Skeletal muscle tissue (tissue), 4 donors: Measurements from ENCODE around the gene ALDH16A1. TPM values are rescaled to one million over a fixed set of nuclear protein-coding genes. Genes with fewer than 3 reads are reported as not detected.

Experiments
- H3K27ac ChIP-seq: one replicate; pipeline ENCODE4 v1.7.0; 2013; ENCODE audit warnings: mild to moderate bottlenecking, low read depth, low read length, inconsistent platforms
- H3K27me3 ChIP-seq, 3 donors: one replicate each; pipeline ENCODE4 v1.7.0; 2013; ENCODE audit warnings: low read length in 3 of 3; ENCODE audit not compliant: control insufficient read depth in 3 of 3, insufficient read depth in 3 of 3
- H3K36me3 ChIP-seq, 3 donors: one replicate each; pipeline ENCODE4 v1.7.0; 2013; ENCODE audit warnings: low read length in 3 of 3; ENCODE audit not compliant: control insufficient read depth in 3 of 3, insufficient read depth in 3 of 3
- H3K4me1 ChIP-seq, 3 donors: one replicate each; pipeline ENCODE4 v1.7.0; 2013; ENCODE audit warnings: low read length in 3 of 3, mild to moderate bottlenecking in 3 of 3; ENCODE audit not compliant: control insufficient read depth in 3 of 3, insufficient read depth in 3 of 3
- H3K4me3 ChIP-seq, 3 donors: one replicate each; pipeline ENCODE4 v1.7.0; 2013; ENCODE audit warnings: low read length in 3 of 3
- H3K9ac ChIP-seq, 3 donors: one replicate each; pipeline ENCODE4 v1.7.0; 2013; ENCODE audit warnings: low read length in 3 of 3, mild to moderate bottlenecking in 3 of 3, moderate library complexity in 2 of 3, low read depth in 1 of 3
- H3K9me3 ChIP-seq, 3 donors: one replicate each; pipeline ENCODE4 v1.7.0; 2013; ENCODE audit warnings: low read length in 3 of 3; ENCODE audit not compliant: control insufficient read depth in 3 of 3
- total RNA-seq: library from RNA; depleted of rRNA; stranded (reverse); fragments of >200 nt; gene quantifications from one replicate; pipeline ENCODE4 v1.2.3, GENCODE V29; 2014
- donor health status: Osteomylitis.

The ALDH16A1 gene
- total RNA-seq, 1 donor from 2014 or later = 20.9 TPM

DNA sequence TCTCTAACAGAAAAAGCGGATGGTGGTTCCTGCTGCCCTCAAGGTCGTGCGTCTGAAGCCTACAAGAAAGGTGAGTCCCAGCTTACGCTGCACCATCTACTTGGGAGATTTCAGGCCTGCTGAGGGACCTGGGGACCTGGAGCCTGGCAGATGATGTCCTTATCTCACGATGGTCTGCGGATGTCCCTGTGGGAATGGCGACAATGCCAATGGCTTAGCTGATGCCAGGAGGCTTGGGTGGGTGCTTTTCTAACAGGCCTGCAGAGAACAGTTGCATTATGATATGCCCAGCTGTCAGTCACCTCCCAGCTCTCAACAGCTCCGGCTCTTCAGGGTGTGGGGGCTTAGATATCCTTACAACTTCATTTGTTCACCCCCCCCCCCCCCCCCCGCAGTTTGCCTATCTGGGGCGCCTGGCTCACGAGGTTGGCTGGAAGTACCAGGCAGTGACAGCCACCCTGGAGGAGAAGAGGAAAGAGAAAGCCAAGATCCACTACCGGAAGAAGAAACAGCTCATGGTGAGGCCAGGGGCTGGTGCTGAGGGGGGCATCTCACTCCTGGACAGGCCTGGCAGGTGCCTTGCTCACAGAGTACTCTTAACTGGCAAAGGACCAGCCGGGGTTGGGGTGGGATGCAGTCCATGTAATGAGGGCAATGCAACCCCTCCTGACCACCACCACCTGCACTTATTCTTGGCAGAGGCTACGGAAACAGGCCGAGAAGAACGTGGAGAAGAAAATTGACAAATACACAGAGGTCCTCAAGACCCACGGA, 38.2 kb downstream of the ALDH16A1 start:
- peaks cover 35 to 40% (median 37%) of the 10 kb centered on the region in 3 donors for H3K36me3 ChIP-seq
- H3K27me3 ChIP-seq = no peaks in the 10 kb centered on the region
- no peaks in the 10 kb centered on the region for H3K9me3 ChIP-seq
- no peak overlapping the region for H3K9ac ChIP-seq
- H3K4me3 ChIP-seq = no peak overlapping the region
- H3K4me1 ChIP-seq = peaks cover 23 to 32% (median 24%) of the 10 kb centered on the region in 3 donors
- H3K27ac ChIP-seq = no peak overlapping the region

DNA sequence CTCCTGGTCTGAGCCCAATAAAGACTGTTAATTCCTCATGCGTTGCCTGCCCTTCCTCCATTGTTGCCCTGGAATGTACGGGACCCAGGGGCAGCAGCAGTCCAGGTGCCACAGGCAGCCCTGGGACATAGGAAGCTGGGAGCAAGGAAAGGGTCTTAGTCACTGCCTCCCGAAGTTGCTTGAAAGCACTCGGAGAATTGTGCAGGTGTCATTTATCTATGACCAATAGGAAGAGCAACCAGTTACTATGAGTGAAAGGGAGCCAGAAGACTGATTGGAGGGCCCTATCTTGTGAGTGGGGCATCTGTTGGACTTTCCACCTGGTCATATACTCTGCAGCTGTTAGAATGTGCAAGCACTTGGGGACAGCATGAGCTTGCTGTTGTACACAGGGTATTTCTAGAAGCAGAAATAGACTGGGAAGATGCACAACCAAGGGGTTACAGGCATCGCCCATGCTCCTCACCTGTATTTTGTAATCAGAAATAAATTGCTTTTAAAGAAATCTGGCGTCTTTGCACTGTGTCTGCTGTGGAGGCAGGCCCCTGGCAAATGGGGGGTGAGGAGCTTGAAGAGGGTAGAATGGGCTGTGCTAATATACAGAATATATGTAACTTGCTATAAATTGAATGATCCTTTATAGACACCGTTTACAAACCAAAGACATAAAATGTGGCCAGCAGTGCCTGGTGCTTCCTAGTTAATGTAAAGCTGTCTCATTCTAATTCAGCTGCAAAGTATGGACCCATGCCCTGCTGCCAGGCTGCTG, 39.0 kb downstream of the ALDH16A1 start:
- Histone ChIP-seq H3K4me3 (no peak overlapping the region), H3K9me3 (no peaks in the 10 kb centered on the region), H3K9ac (no peak overlapping the region), H3K27me3 (no peaks in the 10 kb centered on the region), H3K4me1 (peaks cover 22 to 36% (median 26%) of the 10 kb centered on the region in 3 donors), H3K36me3 (peaks cover 35 to 40% (median 37%) of the 10 kb centered on the region in 3 donors), H3K27ac (no peak overlapping the region)

DNA sequence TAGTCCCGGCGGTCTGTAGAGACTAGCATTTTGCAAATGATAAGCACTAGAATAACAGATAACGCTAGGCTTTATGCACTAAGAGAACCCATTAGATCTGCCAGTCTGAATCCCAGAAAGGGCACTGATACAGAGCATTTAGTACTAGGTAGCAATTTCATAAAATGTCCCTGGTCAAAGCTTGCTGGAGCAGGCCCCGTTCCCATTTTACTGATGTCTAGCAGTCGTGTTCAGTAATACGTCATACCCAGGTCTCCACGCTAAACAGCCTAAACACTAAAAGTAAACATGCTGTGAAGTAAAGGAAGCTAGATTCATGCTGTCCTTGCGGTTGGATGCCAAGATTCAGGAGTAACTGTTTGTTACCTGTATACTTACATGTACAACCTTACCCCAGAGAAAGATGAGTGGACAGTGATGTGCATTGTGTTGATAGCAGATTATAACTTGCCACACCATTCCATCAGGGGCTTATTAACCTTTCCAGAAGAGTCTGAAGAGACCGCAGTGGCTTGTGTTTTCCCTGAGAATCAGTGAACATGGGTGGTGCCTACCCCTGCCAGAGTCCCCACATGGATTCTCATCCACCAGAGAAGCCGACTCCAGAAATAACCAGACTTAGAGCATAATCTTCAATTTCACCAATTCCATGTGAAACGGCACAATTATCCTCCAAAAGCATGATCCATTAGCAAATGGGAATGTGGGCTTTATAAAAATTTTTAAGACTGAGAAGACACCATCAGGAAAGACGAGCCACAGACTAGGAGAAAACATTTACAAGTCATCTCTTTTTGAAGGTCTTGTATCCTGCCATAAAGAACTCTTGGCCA, 39.8 kb downstream of the ALDH16A1 start:
- no peak overlapping the region for H3K27ac ChIP-seq
- H3K4me1 ChIP-seq = peaks cover 29 to 44% (median 34%) of the 10 kb centered on the region in 3 donors
- no peaks in the 10 kb centered on the region for H3K9me3 ChIP-seq
- H3K27me3 ChIP-seq = no peaks in the 10 kb centered on the region
- no peak overlapping the region for H3K4me3 ChIP-seq
- peaks cover 42 to 46% (median 42%) of the 10 kb centered on the region in 3 donors for H3K36me3 ChIP-seq
- H3K9ac ChIP-seq = no peak overlapping the region

DNA sequence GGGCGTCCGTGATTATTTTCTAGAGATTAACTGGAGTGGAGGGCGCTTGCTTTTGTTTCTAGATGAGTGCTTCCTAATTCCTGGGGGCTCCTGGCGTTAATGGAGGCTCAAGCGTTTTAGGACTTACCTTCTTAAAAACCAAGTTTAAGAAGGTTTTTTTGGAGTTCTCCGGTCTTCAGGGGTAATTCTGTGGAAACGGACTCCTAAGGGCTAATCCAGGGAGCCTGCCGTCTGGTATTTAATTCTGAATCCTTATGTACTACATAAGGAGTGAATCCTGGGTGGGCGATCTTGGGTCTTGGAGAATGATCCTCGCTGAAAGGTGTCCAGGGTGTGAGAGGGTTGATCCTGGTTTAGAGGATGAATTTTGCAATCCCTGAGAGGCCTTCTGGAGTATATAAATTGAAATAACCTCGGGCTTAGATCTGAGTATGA, 43.6 kb downstream of the ALDH16A1 start:
- Histone ChIP-seq H3K9me3 (no peaks in the 10 kb centered on the region), H3K9ac (peak overlapping the region; percentile 93 to 99 (median 99)), H3K4me3 (peak overlapping the region; percentile 85 to 95 (median 88)), H3K4me1 (peaks cover 23 to 39% (median 31%) of the 10 kb centered on the region in 3 donors), H3K27ac (peak overlapping the region; percentile 98), H3K27me3 (no peaks in the 10 kb centered on the region), H3K36me3 (peaks cover 37 to 45% (median 40%) of the 10 kb centered on the region in 3 donors)

DNA sequence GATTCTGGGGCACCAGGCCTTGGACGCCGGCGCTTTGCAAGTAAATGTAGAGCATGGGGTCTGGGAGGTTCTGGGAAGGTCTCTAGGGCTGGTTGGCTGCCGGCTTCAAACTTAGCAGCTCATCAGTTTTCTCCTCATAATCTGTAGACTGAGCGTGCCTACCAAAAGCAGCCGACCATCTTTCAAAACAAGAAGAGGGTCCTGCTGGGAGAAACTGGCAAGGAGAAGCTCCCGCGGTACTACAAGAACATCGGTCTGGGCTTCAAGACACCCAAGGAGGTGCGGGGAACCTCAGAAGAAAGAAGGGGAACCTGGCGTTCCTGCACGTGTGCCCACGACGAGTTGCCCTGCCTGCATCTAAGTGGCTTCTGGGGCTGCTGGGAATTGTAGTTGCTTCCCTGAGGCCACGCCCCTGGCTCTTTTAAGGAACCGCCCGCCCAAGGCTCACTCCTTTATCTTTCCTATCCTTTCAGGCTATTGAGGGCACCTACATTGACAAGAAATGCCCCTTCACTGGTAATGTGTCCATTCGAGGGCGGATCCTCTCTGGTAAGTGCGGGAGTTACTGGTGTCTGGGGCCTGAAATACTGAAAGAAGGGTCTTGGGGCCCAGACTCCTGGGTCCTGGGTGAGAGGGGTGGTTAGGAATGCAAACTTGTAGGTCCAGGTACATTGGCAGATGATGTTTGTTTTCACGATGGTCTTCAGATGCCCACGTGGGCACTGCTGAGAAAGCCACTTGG, 44.2 kb downstream of the ALDH16A1 start:
- H3K36me3 ChIP-seq = peaks cover 32 to 39% (median 34%) of the 10 kb centered on the region in 3 donors
- no peaks in the 10 kb centered on the region for H3K27me3 ChIP-seq
- peaks cover 23 to 39% (median 31%) of the 10 kb centered on the region in 3 donors for H3K4me1 ChIP-seq
- peak overlapping the region; percentile 85 to 95 (median 88) for H3K4me3 ChIP-seq
- peak overlapping the region; percentile 93 to 99 (median 99) for H3K9ac ChIP-seq
- peak overlapping the region; percentile 98 for H3K27ac ChIP-seq
- H3K9me3 ChIP-seq = no peaks in the 10 kb centered on the region

DNA sequence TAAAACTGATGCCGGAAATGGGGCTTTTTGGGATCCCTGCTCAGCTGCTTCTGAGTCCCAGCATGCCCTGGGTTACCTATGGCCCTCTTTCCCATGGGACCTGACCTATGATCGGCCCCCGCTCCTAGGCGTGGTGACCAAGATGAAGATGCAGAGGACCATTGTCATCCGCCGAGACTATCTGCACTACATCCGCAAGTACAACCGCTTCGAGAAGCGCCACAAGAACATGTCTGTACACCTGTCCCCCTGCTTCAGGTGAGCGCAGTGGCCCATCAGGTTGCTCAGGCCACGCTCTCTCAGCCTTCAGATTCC, 44.7 kb downstream of the ALDH16A1 start:
- Histone ChIP-seq H3K36me3 (peaks cover 27 to 35% (median 29%) of the 10 kb centered on the region in 3 donors), H3K27me3 (no peaks in the 10 kb centered on the region), H3K9ac (peak overlapping the region; percentile 93 to 99 (median 99)), H3K27ac (no peak overlapping the region), H3K9me3 (no peaks in the 10 kb centered on the region), H3K4me1 (peaks cover 23 to 41% (median 31%) of the 10 kb centered on the region in 3 donors), H3K4me3 (peak overlapping the region in 2 of 3 donors; percentile 85 to 95)

DNA sequence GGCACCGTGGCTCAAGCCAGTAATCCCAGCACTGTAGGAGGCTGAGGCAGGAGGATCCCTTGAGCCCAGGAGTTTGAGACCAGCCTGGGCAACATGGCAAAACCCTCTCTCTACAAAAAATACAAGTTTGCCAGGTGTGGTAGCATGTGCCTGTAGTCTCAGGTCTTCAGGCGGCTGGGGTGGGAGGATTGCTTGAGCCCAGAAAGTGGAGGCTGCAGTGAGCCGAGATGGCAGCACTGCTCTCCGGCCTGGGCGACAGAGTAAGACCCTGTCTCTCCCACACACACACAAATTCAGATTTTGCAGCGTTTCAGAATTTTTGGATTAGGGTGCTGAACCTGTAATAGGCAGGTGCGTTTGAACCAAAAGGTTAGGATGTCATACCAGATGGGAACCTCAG, 45.5 kb downstream of the ALDH16A1 start:
- no peak overlapping the region for H3K27ac ChIP-seq
- H3K27me3 ChIP-seq = no peaks in the 10 kb centered on the region
- no peak overlapping the region for H3K4me3 ChIP-seq
- H3K9me3 ChIP-seq = no peaks in the 10 kb centered on the region
- peaks cover 30 to 43% (median 35%) of the 10 kb centered on the region in 3 donors for H3K4me1 ChIP-seq
- peak overlapping the region in 1 of 3 donors; percentile 99 for H3K9ac ChIP-seq
- H3K36me3 ChIP-seq = peaks cover 26 to 32% (median 27%) of the 10 kb centered on the region in 3 donors

DNA sequence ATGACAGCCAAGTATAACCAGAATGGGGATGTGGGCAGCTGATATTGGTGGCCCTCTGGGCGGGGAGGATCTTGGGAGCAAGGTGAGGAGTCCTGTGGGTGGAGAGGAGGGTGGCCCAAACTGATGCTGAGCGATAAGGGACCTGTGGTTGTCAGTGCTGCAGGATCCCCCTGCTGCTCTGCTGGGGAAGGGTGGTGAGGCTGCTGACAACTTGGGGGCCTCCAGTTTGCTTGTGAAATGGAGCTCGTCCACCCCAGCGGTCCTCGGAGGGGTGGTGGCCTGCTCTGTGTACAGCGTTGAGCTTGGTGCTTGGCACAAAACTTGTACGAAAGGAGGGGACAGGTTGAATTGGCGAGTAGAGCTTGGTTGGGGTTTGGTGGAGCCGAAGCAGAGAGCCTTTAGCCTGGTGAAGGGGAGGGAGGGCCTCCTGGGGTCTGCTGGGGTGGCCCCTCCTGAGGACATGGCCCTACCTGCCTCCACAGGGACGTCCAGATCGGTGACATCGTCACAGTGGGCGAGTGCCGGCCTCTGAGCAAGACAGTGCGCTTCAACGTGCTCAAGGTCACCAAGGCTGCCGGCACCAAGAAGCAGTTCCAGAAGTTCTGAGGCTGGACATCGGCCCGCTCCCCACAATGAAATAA, 46.1 kb downstream of the ALDH16A1 start:
- Histone ChIP-seq H3K4me3 (peak overlapping the region in 1 of 3 donors; percentile 23), H3K4me1 (peaks cover 30 to 43% (median 37%) of the 10 kb centered on the region in 3 donors), H3K9ac (peak overlapping the region; percentile 4 to 57 (median 52)), H3K27me3 (no peaks in the 10 kb centered on the region), H3K36me3 (peaks cover 26 to 32% (median 27%) of the 10 kb centered on the region in 3 donors), H3K27ac (peak overlapping the region; percentile 58), H3K9me3 (no peaks in the 10 kb centered on the region)
